ENCODE measurements around the gene CUEDC2.

CUEDC2 gene

GRCh38 chr10:102432162-102432950 is at the start of gene CUEDC2:
Gene CUEDC2 (minus strand): TSS chr10:102432574. CDS start chr10:102425188, 7,386 bp downstream.
- H3K27me3 ChIP-seq (ENCODE audit: low read length): no peaks in the 10 kb centered on the region
- TF ChIP-seq CTCF (IDR thresholded peaks at IDR 0.05; ENCODE audit: insufficient read depth, low read length, poor library complexity, severe bottlenecking) (no peak), EZH2phosphoT487 (conservative IDR thresholded peaks at IDR 0.05; ENCODE audit: low read length) (no peak)

GRCh38 chr10:102480396-102480795 is 48.0 kb upstream of the CUEDC2 start:
- H4K20me1 ChIP-seq (ENCODE audit: low read depth, low read length): no peaks in the 10 kb centered on the region
- no peaks in the 10 kb centered on the region for H3K9me2 ChIP-seq (replicated peaks; ENCODE audit: insufficient read depth, low read length)
- H3F3A ChIP-seq (ENCODE audit: insufficient read depth): no peaks in the 10 kb centered on the region
- no peaks in the 10 kb centered on the region for H3K9me3 ChIP-seq (ENCODE audit: insufficient read depth, low read length)
- no peak overlapping the region for H3K4me3 ChIP-seq (ENCODE audit: insufficient read depth, low read length, poor library complexity, severe bottlenecking)
- H3K27ac ChIP-seq (ENCODE audit: low read depth, low read length): no peak overlapping the region
- H2AFZ ChIP-seq (ENCODE audit: low read depth, low read length, severe bottlenecking): no peak overlapping the region
- H3K4me2 ChIP-seq (ENCODE audit: low read depth, low read length, poor library complexity, severe bottlenecking): no peak overlapping the region
- no peaks in the 10 kb centered on the region for H3K79me2 ChIP-seq (ENCODE audit: insufficient read depth, low read length)
- H3K36me3 ChIP-seq (ENCODE audit: low read length): no peaks in the 10 kb centered on the region
- TF ChIP-seq CTCF (IDR thresholded peaks at IDR 0.05; ENCODE audit: insufficient read depth, low read length, poor library complexity, severe bottlenecking): no peak
- no peak for TF ChIP-seq EZH2phosphoT487 (conservative IDR thresholded peaks at IDR 0.05; ENCODE audit: low read length)
- no peak overlapping the region for H3K9ac ChIP-seq (ENCODE audit: low read length)
- H3K27me3 ChIP-seq (ENCODE audit: low read length): no peaks in the 10 kb centered on the region

More at GRCh38 chr10:102432162-102432950, at the start of gene CUEDC2:
- Histone ChIP-seq H2AFZ (ENCODE audit: low read depth, low read length, severe bottlenecking) (peak within 1 kb of the TSS; percentile 49), H3K27ac (ENCODE audit: low read depth, low read length) (peak within 1 kb of the TSS; percentile 51), H3K79me2 (ENCODE audit: insufficient read depth, low read length) (0 out of 2 replicates have a peak, but pooled peaks cover 8% of the 10 kb centered on the region), H3K9ac (ENCODE audit: low read length) (peak within 1 kb of the TSS; percentile 86), H3K4me2 (ENCODE audit: low read depth, low read length, poor library complexity, severe bottlenecking) (peak within 1 kb of the TSS; percentile 80), H4K20me1 (ENCODE audit: low read depth, low read length) (no peaks in the 10 kb centered on the region), H3K9me3 (ENCODE audit: insufficient read depth, low read length) (no peaks in the 10 kb centered on the region), H3K4me3 (ENCODE audit: insufficient read depth, low read length, poor library complexity, severe bottlenecking) (peak within 1 kb of the TSS; percentile 61), H3F3A (ENCODE audit: insufficient read depth) (0 out of 2 replicates have a peak, but pooled peaks cover 5% of the 10 kb centered on the region), H3K9me2 (replicated peaks; ENCODE audit: insufficient read depth, low read length) (no peaks in the 10 kb centered on the region), H3K36me3 (ENCODE audit: low read length) (no peaks in the 10 kb centered on the region)

GRCh38 chr10:102479651-102480050 is 47.3 kb upstream of the CUEDC2 start:
- H3K9me3 ChIP-seq (ENCODE audit: insufficient read depth, low read length): no peaks in the 10 kb centered on the region
- no peak overlapping the region for H2AFZ ChIP-seq (ENCODE audit: low read depth, low read length, severe bottlenecking)
- no peaks in the 10 kb centered on the region for H3K9me2 ChIP-seq (replicated peaks; ENCODE audit: insufficient read depth, low read length)
- H3K9ac ChIP-seq (ENCODE audit: low read length): no peak overlapping the region
- no peaks in the 10 kb centered on the region for H4K20me1 ChIP-seq (ENCODE audit: low read depth, low read length)
- H3K27me3 ChIP-seq (ENCODE audit: low read length): no peaks in the 10 kb centered on the region
- H3K4me3 ChIP-seq (ENCODE audit: insufficient read depth, low read length, poor library complexity, severe bottlenecking): no peak overlapping the region
- no peak overlapping the region for H3K27ac ChIP-seq (ENCODE audit: low read depth, low read length)
- H3K79me2 ChIP-seq (ENCODE audit: insufficient read depth, low read length): no peaks in the 10 kb centered on the region
- H3F3A ChIP-seq (ENCODE audit: insufficient read depth): no peaks in the 10 kb centered on the region
- TF ChIP-seq EZH2phosphoT487 (conservative IDR thresholded peaks at IDR 0.05; ENCODE audit: low read length) (no peak), CTCF (IDR thresholded peaks at IDR 0.05; ENCODE audit: insufficient read depth, low read length, poor library complexity, severe bottlenecking) (no peak)
- H3K36me3 ChIP-seq (ENCODE audit: low read length): no peaks in the 10 kb centered on the region
- no peak overlapping the region for H3K4me2 ChIP-seq (ENCODE audit: low read depth, low read length, poor library complexity, severe bottlenecking)
